T47D (cell line): ENCODE measurements around the gene CDC42EP4.
"Not testable (repeated sequence)": the region's sequence is repeated elsewhere in the genome, so short reads cannot be mapped to it uniquely, and the experiment has no call there.

Experiments
- DNase-seq, 2 experiments: peaks; one replicate each; pipeline versions ENCODE4 v3.0.0 to v3.0.0-alpha.2; 2011 to 2012; ENCODE audit warnings: low read depth in 1 of 2, low spot score in 1 of 2
- JUND ChIP-seq: IDR thresholded peaks from 2 replicates; pipeline ENCODE4 v1.6.1; 2012; ENCODE audit warnings: low read depth
- in situ Hi-C: cut with HindIII; loops from 2 replicates; pipeline ENCODE4 v1.10.0; 2016; ENCODE audit warnings: low sequenced_read_pairs, low pct_unique_long_range_greater_than_20kb

The CDC42EP4 gene

DNA sequence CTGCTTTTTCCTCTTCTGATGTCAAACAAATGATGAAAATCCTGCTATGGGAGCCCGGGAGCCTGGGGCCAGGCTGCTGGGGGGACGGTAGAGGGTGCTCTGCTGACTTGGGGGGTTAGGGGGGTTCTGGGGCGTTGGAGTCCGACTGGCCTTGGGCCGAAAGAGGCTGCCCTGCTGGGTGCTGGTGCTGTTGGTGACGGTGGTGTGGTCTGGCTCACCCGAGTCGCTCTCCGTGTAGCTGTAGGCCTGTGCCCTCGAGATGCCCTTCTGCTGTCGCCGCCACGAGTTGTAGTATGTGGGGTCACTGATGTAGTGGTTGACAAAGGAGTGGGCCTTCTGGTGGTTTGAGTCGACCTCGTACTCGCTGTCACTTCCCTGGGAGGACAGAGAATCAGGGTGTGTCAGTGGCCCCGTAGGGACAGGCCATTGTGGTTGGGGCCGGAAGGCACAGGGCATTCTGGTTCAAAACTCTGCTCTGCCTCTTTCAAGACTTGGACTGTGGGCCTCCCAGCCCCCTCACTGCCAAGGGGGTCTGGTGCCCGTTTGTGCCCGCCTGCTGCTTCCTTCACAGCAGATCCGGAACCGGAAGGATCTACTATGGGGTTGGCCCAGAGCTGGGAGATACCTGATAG lies 26.9 kb upstream of the CDC42EP4 start:
- in situ Hi-C loops = no loop called here
- no peak for DNase-seq
- TF ChIP-seq JUND = no peak

DNA sequence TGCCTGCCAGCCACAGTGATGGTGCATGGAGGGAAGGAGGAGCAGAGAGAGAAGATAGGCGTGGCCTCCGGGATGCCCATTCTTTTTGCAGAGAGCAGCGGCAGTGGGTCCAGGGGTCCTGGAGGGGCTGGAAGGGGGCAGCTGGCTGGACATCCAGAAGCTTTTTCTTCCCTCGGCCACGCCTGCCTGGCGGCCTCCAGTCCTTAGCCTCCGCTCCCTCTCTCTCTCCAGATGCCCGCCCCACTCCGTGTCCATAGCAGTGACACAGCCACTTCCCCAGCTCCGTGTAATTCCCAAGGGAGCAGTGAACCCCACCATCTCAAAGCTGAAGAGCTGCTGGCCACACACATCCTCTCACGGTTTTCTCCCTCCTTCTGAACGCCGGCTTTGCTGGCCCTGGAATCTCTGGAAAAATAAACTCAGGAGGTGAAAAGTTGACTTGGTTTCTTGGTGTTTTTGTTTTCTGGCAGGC lies 26.3 kb upstream of the CDC42EP4 start:
- no peak for TF ChIP-seq JUND
- in situ Hi-C loops = no loop called here
- DNase-seq = no peak

- no peak for TF ChIP-seq JUND
- in situ Hi-C loops = no loop called here
- no peak for DNase-seq
Measured at GRCh38 chr17:73337330-73337710, 25.5 kb upstream of the CDC42EP4 start.

- no peak for TF ChIP-seq JUND
- in situ Hi-C loops = no loop called here
- DNase-seq = no peak
Measured at GRCh38 chr17:73336408-73337329, 24.9 kb upstream of the CDC42EP4 start.

GRCh38 chr17:73335591-73336407 lies 24.0 kb upstream of the CDC42EP4 start:
- TF ChIP-seq JUND = no peak
- in situ Hi-C loops = no loop called here
- no peak for DNase-seq

GRCh38 chr17:73334771-73335513 lies 23.1 kb upstream of the CDC42EP4 start:
- no peak for TF ChIP-seq JUND
- in situ Hi-C loops = no loop called here
- DNase-seq = no peak

DNA sequence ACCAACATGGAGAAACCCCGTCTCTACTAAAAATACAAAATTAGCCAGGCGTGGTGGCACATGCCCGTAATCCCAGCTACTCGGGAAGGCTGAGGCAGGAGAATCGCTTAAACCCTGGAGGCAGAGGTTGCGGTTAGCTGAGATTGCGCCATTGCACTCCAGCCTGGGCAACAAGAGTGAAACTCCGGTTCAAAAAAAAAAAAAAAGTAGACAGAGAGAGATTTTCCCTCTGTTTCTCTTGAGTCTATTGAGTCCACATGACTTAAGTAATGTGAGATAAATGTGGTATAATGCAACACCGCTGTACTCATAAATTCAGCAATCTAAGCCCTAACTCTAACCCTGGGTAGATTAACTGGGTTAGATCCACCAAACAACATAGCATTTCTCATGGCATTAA lies 21.6 kb upstream of the CDC42EP4 start:
- peak in 1 of 2 experiments; percentile 39 for DNase-seq
- in situ Hi-C loops = not testable (repeated sequence)

DNA sequence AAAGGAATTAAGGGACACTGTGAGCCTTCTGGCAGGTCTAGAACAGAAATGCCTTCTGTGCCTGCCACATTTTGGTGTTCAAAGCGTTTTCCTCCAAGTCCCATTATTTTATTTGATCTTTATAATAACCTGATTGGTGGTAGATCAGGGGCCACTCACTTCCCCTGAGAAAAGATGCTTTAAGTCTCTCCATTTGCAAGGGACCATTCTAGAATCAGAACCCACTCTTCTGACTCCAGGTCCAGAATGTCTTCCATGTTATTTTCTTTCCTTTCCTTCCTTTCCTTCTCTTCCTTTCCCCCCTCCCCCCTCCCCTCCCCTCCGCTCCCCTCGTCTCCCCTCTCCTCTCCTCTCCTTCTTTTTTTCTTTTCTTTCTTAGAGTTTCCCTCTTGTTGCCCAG lies 19.3 kb upstream of the CDC42EP4 start:
- DNase-seq = no peak
- in situ Hi-C loops = no loop called here
- no peak for TF ChIP-seq JUND

DNA sequence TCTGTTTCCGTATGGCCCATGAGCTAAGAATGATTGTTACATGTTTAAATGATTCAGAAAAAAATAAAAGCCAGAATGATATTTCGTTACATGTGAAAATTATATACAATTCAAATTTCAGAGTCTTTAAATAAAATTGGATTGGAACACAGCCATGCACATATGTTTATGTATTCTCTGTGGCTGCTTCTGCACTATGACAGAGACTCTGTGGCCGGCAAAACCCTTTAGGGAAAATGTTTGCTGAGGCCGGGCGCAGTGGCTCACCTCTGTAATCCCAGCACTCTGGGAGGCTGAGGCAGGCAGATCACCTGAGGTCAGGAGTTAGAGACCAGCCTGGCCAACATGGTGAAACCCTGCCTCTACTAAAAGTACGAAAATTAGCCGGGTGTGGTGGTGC lies 15.9 kb upstream of the CDC42EP4 start:
- TF ChIP-seq JUND = no peak
- DNase-seq = no peak
- in situ Hi-C loops = no loop called here

- no peak for DNase-seq
- in situ Hi-C loops = no loop called here
- no peak for TF ChIP-seq JUND
Measured at GRCh38 chr17:73325527-73325842, 13.7 kb upstream of the CDC42EP4 start.

DNA sequence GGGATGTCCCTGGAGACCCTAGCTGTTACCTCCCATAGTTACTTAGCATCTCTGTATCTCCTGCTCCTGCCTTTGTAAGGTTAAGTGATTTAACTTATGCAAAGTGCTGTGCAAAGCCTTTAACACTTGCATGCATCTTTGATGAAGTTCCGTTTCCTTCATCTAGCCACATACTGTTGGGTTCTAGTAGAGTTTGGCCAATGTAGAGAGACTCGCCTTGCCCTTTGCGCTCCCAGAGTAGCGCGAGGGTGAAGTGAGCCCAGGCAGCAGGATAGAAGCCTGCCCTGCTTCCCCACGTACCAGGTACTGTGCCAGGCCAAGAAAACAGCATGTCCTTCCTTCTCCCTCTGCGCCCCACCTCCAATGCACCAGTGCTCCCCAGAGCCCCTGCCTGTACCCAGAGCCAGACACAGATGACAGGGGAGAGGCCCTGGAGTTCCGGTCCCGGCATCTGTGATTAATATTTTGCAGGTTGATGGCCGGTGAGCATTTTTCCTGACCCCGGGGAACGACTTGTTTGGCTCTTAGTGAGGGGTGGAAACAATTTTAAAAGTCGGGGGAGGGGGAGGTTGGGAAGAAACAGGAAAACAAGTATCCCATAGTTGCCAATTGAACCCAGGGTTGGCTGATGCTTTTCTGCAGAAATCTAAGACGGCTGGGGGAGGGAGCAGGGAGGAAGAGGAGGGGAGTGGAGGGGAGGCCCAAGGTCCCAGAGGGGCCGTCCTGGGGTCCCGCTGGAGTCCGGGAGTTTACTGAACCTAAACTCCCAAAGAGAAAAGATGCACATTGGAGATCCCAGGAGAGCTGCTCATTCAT lies 13.1 kb upstream of the CDC42EP4 start:
- no peak for DNase-seq
- in situ Hi-C loops = no loop called here
- TF ChIP-seq JUND = no peak

DNA sequence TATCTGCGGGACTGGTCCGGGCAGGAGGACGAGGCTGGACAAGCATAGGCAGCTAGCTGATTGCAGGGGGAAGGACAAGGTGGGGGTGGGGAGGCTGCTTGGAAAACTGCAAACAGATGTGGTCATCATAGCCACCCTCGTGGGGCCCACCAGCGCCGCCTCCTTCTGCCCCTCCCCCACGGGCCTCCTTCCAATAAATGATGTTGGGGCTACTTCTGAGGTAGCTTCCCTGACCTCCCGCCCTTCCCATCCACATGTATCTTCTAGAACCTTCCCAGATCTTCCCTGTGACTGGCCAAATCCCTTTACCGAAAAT lies 12.3 kb upstream of the CDC42EP4 start:
- in situ Hi-C loops = no loop called here
- DNase-seq = no peak
- no peak for TF ChIP-seq JUND
